Measurements from ENCODE around the gene MINDY1. TPM values are rescaled to one million over a fixed set of nuclear protein-coding genes. Genes with fewer than 3 reads are reported as not detected.

MINDY1 gene
- total RNA-seq, 3 donors from 2014 or later = 26.2 to 33.5 (median 26.5) TPM

DNA sequence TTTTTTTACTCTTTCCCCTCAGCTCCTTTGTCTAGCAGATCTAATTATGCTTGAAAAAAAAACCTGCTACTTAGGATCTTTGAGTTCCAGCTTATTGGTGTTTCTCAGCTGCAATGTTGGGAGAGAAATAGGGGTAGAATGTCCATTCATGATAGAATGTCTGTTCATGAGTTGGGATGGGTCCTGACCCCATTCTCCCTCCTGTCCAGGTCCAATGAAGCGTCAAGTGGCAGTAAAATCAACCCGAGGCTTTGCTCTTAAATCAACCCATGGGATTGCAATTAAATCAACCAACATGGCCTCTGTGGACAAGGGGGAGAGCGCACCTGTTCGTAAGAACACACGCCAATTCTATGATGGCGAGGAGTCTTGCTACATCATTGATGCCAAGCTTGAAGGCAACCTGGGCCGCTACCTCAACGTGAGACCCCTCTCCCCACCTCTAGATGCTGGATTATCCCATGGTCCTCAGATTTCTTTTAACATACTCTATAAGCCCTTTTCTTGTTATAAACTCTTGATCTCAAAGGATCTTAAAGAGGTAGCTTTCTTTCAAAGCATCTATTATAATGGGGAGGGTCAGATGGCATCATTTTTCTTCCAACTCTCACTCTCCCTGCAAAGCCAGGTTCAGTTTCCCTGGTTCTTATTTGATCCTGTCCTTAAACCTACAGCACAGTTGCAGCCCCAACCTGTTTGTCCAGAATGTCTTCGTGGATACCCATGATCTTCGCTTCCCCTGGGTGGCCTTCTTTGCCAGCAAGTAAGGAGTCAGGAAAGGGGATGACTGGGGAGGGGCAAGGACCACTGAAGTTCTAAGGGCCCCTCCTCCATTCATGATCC is 43.2 kb downstream of the MINDY1 start:
- Histone ChIP-seq H3K4me1 (no peaks in the 10 kb centered on the region), H3K4me3 (no peak overlapping the region), H3K9me3 (no peaks in the 10 kb centered on the region), H3K36me3 (peaks cover 16% of the 10 kb centered on the region), H3K27me3 (no peaks in the 10 kb centered on the region), H3K27ac (no peak overlapping the region)
- no peak for TF ChIP-seq POLR2A (IDR thresholded peaks at IDR 0.05)
- TF ChIP-seq POLR2AphosphoS5 (IDR thresholded peaks at IDR 0.05) = no peak
- TF ChIP-seq, protein P1, sequence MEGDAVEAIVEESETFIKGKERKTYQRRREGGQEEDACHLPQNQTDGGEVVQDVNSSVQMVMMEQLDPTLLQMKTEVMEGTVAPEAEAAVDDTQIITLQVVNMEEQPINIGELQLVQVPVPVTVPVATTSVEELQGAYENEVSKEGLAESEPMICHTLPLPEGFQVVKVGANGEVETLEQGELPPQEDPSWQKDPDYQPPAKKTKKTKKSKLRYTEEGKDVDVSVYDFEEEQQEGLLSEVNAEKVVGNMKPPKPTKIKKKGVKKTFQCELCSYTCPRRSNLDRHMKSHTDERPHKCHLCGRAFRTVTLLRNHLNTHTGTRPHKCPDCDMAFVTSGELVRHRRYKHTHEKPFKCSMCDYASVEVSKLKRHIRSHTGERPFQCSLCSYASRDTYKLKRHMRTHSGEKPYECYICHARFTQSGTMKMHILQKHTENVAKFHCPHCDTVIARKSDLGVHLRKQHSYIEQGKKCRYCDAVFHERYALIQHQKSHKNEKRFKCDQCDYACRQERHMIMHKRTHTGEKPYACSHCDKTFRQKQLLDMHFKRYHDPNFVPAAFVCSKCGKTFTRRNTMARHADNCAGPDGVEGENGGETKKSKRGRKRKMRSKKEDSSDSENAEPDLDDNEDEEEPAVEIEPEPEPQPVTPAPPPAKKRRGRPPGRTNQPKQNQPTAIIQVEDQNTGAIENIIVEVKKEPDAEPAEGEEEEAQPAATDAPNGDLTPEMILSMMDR (IDR thresholded peaks at IDR 0.05) = no peak
- DNase-seq (ENCODE audit: low spot score in 2 of 2) = no peak
- intact Hi-C loops (cut with DNase I; ENCODE audit: low total_unique reads) = no loop called here

DNA sequence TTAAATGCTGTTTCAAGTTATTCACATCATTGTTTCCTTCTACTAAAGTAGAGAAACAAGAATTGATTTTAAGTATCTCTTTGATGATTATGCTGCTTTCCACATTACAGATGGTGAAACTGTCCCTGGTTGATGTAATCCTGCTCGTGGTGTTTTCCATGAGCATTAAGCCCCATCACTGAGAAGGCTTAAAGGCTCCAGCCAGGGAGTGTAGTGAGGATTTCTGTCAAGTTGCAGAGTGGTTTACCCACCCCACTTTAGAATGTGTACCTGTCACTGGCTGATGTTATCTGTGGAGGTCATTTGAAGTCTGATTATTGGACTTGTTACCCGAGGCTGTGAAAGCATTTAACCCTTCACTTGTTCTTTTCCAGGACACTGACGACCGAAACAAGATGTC is 44.9 kb downstream of the MINDY1 start:
- no peak for DNase-seq (ENCODE audit: low spot score in 2 of 2)
- Histone ChIP-seq H3K4me3 (no peak overlapping the region), H3K27me3 (no peaks in the 10 kb centered on the region), H3K9me3 (no peaks in the 10 kb centered on the region), H3K36me3 (peaks cover 16% of the 10 kb centered on the region), H3K4me1 (no peaks in the 10 kb centered on the region), H3K27ac (peak overlapping the region in 1 of 2 donors; percentile 11)
- TF ChIP-seq, protein P1 (IDR thresholded peaks at IDR 0.05) = no peak
- no peak for TF ChIP-seq POLR2AphosphoS5 (IDR thresholded peaks at IDR 0.05)
- no peak for TF ChIP-seq POLR2A (IDR thresholded peaks at IDR 0.05)
- intact Hi-C loops (cut with DNase I; ENCODE audit: low total_unique reads) = no loop called here

DNA sequence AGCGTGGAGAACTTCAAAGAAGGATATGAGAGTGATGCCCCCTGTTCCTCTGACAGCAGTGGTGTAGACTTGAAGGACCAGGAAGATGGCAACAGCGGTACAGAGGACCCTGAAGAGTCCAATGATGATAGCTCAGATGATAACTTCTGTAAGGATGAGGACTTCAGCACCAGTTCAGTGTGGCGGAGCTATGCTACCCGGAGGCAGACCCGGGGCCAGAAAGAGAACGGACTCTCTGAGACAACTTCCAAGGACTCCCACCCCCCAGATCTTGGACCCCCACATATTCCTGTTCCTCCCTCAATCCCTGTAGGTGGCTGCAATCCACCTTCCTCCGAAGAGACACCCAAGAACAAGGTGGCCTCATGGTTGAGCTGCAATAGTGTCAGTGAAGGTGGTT is 46.1 kb downstream of the MINDY1 start:
- H3K27me3 ChIP-seq = no peaks in the 10 kb centered on the region
- H3K9me3 ChIP-seq = no peaks in the 10 kb centered on the region
- no peak overlapping the region for H3K27ac ChIP-seq
- no peak for TF ChIP-seq POLR2A (IDR thresholded peaks at IDR 0.05)
- TF ChIP-seq, protein P1 (IDR thresholded peaks at IDR 0.05) = no peak
- TF ChIP-seq POLR2AphosphoS5 (IDR thresholded peaks at IDR 0.05) = no peak
- peaks cover 15% of the 10 kb centered on the region for H3K36me3 ChIP-seq
- intact Hi-C loops (cut with DNase I; ENCODE audit: low total_unique reads) = no loop called here
- DNase-seq (ENCODE audit: low spot score in 2 of 2) = no peak
- no peaks in the 10 kb centered on the region for H3K4me1 ChIP-seq
- H3K4me3 ChIP-seq = no peak overlapping the region

DNA sequence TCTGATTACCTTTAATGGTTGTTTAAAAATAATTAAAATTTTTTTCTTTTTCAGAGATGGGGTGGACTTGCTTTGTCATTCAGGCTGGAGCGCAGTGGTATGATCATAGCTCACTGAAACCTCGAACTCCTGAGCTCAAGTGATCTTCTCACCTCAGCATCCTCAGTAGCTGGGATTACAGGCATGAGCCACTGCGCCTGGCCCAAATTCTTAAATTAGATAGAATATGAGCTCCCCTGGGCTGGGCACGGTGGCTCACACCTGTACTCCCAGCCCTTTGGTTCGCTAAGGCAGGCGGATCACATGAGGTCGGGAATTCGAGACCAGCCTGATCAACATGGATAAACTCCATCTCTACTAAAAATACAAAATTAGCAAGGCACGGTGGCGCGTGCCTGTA is 49.0 kb downstream of the MINDY1 start:
- Histone ChIP-seq H3K27me3 (no peaks in the 10 kb centered on the region), H3K36me3 (peaks cover 6% of the 10 kb centered on the region), H3K27ac (no peak overlapping the region), H3K4me3 (no peak overlapping the region), H3K9me3 (no peaks in the 10 kb centered on the region), H3K4me1 (no peaks in the 10 kb centered on the region)
- DNase-seq (ENCODE audit: low spot score in 2 of 2) = no peak
- TF ChIP-seq POLR2AphosphoS5 (IDR thresholded peaks at IDR 0.05) (no peak), POLR2A (IDR thresholded peaks at IDR 0.05) (no peak)
- TF ChIP-seq, protein P1 (IDR thresholded peaks at IDR 0.05) = no peak
- intact Hi-C loops (cut with DNase I; ENCODE audit: low total_unique reads) = no loop called here

GRCh38 chr1:150955280-150955679 is 51.4 kb downstream of the MINDY1 start:
- H3K4me1 ChIP-seq = no peaks in the 10 kb centered on the region
- intact Hi-C loops (cut with DNase I; ENCODE audit: low total_unique reads) = no loop called here

More at GRCh38 chr1:150955280-150955679, 51.4 kb downstream of the MINDY1 start:
- TF ChIP-seq POLR2AphosphoS5 (IDR thresholded peaks at IDR 0.05) (no peak), POLR2A (IDR thresholded peaks at IDR 0.05) (no peak)
- TF ChIP-seq, protein P1 (IDR thresholded peaks at IDR 0.05) = no peak
- DNase-seq (ENCODE audit: low spot score in 2 of 2) = no peak
- no peak overlapping the region for H3K4me3 ChIP-seq
- H3K9me3 ChIP-seq = no peaks in the 10 kb centered on the region
- no peak overlapping the region for H3K27ac ChIP-seq
- H3K27me3 ChIP-seq = no peaks in the 10 kb centered on the region
- peaks cover 15% of the 10 kb centered on the region for H3K36me3 ChIP-seq

All from breast epithelium (tissue), 4 donors.